ENCODE measurements around the gene WWOX. TPM values are rescaled to one million over a fixed set of nuclear protein-coding genes. Genes with fewer than 3 reads are reported as not detected.

WWOX gene
- total and polyA plus RNA-seq, 2 of the 8 experiments (the other 6 are each of a cell fraction or from before 2014, with no cell fraction given), result 5.4 to 16.7 TPM

GRCh38 chr16:79069121-79069520, 969.7 kb downstream of the WWOX start:
- Histone ChIP-seq H3K27ac (ENCODE audit: low read depth, low read length) (no peak overlapping the region), H4K91ac (replicated peaks; ENCODE audit: insufficient read length, low read length) (no peak overlapping the region), H3K4me3 (ENCODE audit: extremely low read depth in 1 of 4, insufficient read depth in 2 of 4, low read depth in 3 of 4, low read length in 4 of 4) (no peak overlapping the region), H4K5ac (ENCODE audit: insufficient read length, low read depth, low read length) (no peak overlapping the region), H3K36me3 (ENCODE audit: control insufficient read depth in 2 of 4, insufficient read depth in 4 of 4, low read length in 3 of 4) (no peaks in the 10 kb centered on the region), H3K23ac (ENCODE audit: insufficient read length) (no peak overlapping the region), H2BK5ac (ENCODE audit: low read depth, low read length) (no peak overlapping the region), H2BK15ac (ENCODE audit: low read length) (0 out of 2 replicates have a peak overlapping the region, but pooled peaks have one; percentile 37), H3K23me2 (ENCODE audit: low read depth, low read length) (no peaks in the 10 kb centered on the region), H3K9ac (replicated peaks in 1 of 4; ENCODE audit: extremely low read depth in 1 of 4, low read depth in 3 of 4, low read length in 3 of 4) (no peak overlapping the region), H3K56ac (replicated peaks; ENCODE audit: insufficient read length, low read depth, low read length) (no peak overlapping the region), H3K4ac (replicated peaks; ENCODE audit: insufficient read length, low read depth, low read length) (no peak overlapping the region), H3K18ac (ENCODE audit: extremely low read depth, low read length) (no peak overlapping the region), H2BK120ac (replicated peaks; ENCODE audit: low read depth, low read length) (no peak overlapping the region), H3K9me3 (ENCODE audit: insufficient read depth in 2 of 2, low read depth in 1 of 2, low read length in 1 of 2) (no peaks in the 10 kb centered on the region), H2BK12ac (ENCODE audit: low read depth, low read length) (no peak overlapping the region), H4K20me1 (replicated peaks in 1 of 2; ENCODE audit: control insufficient read depth in 1 of 2, insufficient read depth in 2 of 2, low read length in 2 of 2) (no peaks in the 10 kb centered on the region), H3K79me2 (ENCODE audit: control insufficient read depth in 1 of 2, insufficient read depth in 2 of 2, low read length in 2 of 2) (no peaks in the 10 kb centered on the region), H2AK5ac (ENCODE audit: low read depth, low read length) (no peak overlapping the region), H4K8ac (ENCODE audit: extremely low read depth, insufficient read depth, low read length) (no peak overlapping the region), H2AFZ (ENCODE audit: low read length) (no peak overlapping the region), H3K27me3 (replicated peaks in 1 of 4; ENCODE audit: control insufficient read depth in 3 of 4, extremely low read depth in 1 of 4, insufficient read depth in 3 of 4, low read length in 3 of 4) (no peaks in the 10 kb centered on the region; a peak in 1 of 7 replicates), H3K4me2 (ENCODE audit: insufficient read depth in 1 of 2, low read depth in 2 of 2, low read length in 2 of 2) (no peak overlapping the region), H3K4me1 (replicated peaks in 1 of 4; ENCODE audit: control insufficient read depth in 3 of 4, insufficient read depth in 4 of 4, low read length in 3 of 4) (peaks cover 0 to 6% (median 0%) of the 10 kb centered on the region in 4 experiments; a peak in 3 of 7 replicates), H3K79me1 (ENCODE audit: low read depth, low read length) (no peaks in the 10 kb centered on the region), H2BK20ac (ENCODE audit: low read length) (no peak overlapping the region), H3K14ac (ENCODE audit: insufficient read length) (no peak overlapping the region)
- FAIRE-seq (no peak), DNase-seq (ENCODE audit: low read depth in 1 of 2, low spot score in 2 of 2) (no peak)
- ChIA-PET POLR2A (ENCODE audit: partially characterized antibody) (no interaction called here), CTCF (ENCODE audit: partially characterized antibody) (interaction anchor here (0.6 to 1.3 kb wide), 3 partner anchors 15 to 220 kb away, joined by 3 read pairs; no protein-coding TSS in a partner anchor)
- 96% methylated on average over 12 of the region's 12 CpGs; no CpG with 5 or more reads in 1 of the 2 experiments for WGBS, 2 experiments (ENCODE audit: extremely low coverage in 1 of 2, insufficient coverage in 1 of 2, insufficient read length in 1 of 2, insufficient replicate concordance in 2 of 2, low coverage in 1 of 2, low lambda C conversion rate in 2 of 2, missing lambda C conversion rate in 1 of 2)
- TF ChIP-seq SIX5 (IDR thresholded peaks at IDR 0.05; ENCODE audit: low read depth, low read length), result no peak
- no peak for TF ChIP-seq BACH1 (IDR thresholded peaks at IDR 0.05; ENCODE audit: low read length)
- no peak for TF ChIP-seq CBX5 (IDR thresholded peaks at IDR 0.05; ENCODE audit: low read depth, low read length)
- TF ChIP-seq POU5F1 (IDR thresholded peaks at IDR 0.05; ENCODE audit: low read depth, low read length), result no peak
- no peak for TF ChIP-seq NANOG (IDR thresholded peaks at IDR 0.05; ENCODE audit: insufficient read depth, low read depth, low read length, poor library complexity, severe bottlenecking)
- TF ChIP-seq CHD1 (IDR thresholded peaks at IDR 0.05; ENCODE audit: low read depth, low read length), result no peak
- TF ChIP-seq RAD21 (IDR thresholded peaks at IDR 0.05 in 1 of 2, conservative IDR thresholded peaks at IDR 0.05 in 1 of 2; ENCODE audit: low read depth in 2 of 2, low read length in 2 of 2), result no peak
- TF ChIP-seq ATF2 (IDR thresholded peaks at IDR 0.05; ENCODE audit: low read length), result no peak
- TF ChIP-seq BCL11A (IDR thresholded peaks at IDR 0.05; ENCODE audit: low read depth in 2 of 2, low read length in 2 of 2), result no peak
- TF ChIP-seq RBBP5 (IDR thresholded peaks at IDR 0.05; ENCODE audit: borderline replicate concordance, low read depth, low read length), result no peak
- no peak for TF ChIP-seq KDM1A (IDR thresholded peaks at IDR 0.05; ENCODE audit: borderline replicate concordance, low read length)

All from H1 (cell line).